ENCODE results near the gene PLB1.

The PLB1 gene

GRCh38 chr2:28633746-28634145, 137.9 kb downstream of the PLB1 start:
- peak; percentile 60 for DNase-seq (ENCODE audit: insufficient read length, low spot score)
- no peak for FAIRE-seq
- TF ChIP-seq POLR2A (IDR thresholded peaks at IDR 0.05; ENCODE audit: low read depth, low read length): no peak

GRCh38 chr2:28635191-28635611, 139.3 kb downstream of the PLB1 start:
- no peak for DNase-seq (ENCODE audit: insufficient read length, low spot score)
- FAIRE-seq: no peak
- no peak for TF ChIP-seq POLR2A (IDR thresholded peaks at IDR 0.05; ENCODE audit: low read depth, low read length)

- DNase-seq (ENCODE audit: insufficient read length, low spot score) (no peak), FAIRE-seq (no peak)
- TF ChIP-seq POLR2A (IDR thresholded peaks at IDR 0.05; ENCODE audit: low read depth, low read length): no peak
Observed at GRCh38 chr2:28636491-28636890, 140.6 kb downstream of the PLB1 start.

GRCh38 chr2:28637066-28638047, 141.5 kb downstream of the PLB1 start:
- no peak for FAIRE-seq
- no peak for TF ChIP-seq POLR2A (IDR thresholded peaks at IDR 0.05; ENCODE audit: low read depth, low read length)
- no peak for DNase-seq (ENCODE audit: insufficient read length, low spot score)

GRCh38 chr2:28638102-28638501, 142.2 kb downstream of the PLB1 start:
- no peak for TF ChIP-seq POLR2A (IDR thresholded peaks at IDR 0.05; ENCODE audit: low read depth, low read length)
- no peak for FAIRE-seq
- DNase-seq (ENCODE audit: insufficient read length, low spot score): no peak

GRCh38 chr2:28639092-28639691, 143.3 kb downstream of the PLB1 start:
- TF ChIP-seq POLR2A (IDR thresholded peaks at IDR 0.05; ENCODE audit: low read depth, low read length): no peak
- DNase-seq (ENCODE audit: insufficient read length, low spot score) (no peak), FAIRE-seq (no peak)

- no peak for DNase-seq (ENCODE audit: insufficient read length, low spot score)
- no peak for TF ChIP-seq POLR2A (IDR thresholded peaks at IDR 0.05; ENCODE audit: low read depth, low read length)
- FAIRE-seq: no peak
Observed at GRCh38 chr2:28639836-28640235, 144.0 kb downstream of the PLB1 start.

- DNase-seq (ENCODE audit: insufficient read length, low spot score) (no peak), FAIRE-seq (no peak)
- TF ChIP-seq POLR2A (IDR thresholded peaks at IDR 0.05; ENCODE audit: low read depth, low read length): no peak
Observed at GRCh38 chr2:28640260-28640907, 144.5 kb downstream of the PLB1 start.

- DNase-seq (ENCODE audit: insufficient read length, low spot score) (no peak), FAIRE-seq (no peak)
- no peak for TF ChIP-seq POLR2A (IDR thresholded peaks at IDR 0.05; ENCODE audit: low read depth, low read length)
Observed at GRCh38 chr2:28640908-28641300, 145.0 kb downstream of the PLB1 start.

- DNase-seq (ENCODE audit: insufficient read length, low spot score) (no peak), FAIRE-seq (no peak)
- no peak for TF ChIP-seq POLR2A (IDR thresholded peaks at IDR 0.05; ENCODE audit: low read depth, low read length)
Observed at GRCh38 chr2:28642796-28643195, 146.9 kb downstream of the PLB1 start.

- DNase-seq (ENCODE audit: insufficient read length, low spot score) (no peak), FAIRE-seq (no peak)
- no peak for TF ChIP-seq POLR2A (IDR thresholded peaks at IDR 0.05; ENCODE audit: low read depth, low read length)
Observed at GRCh38 chr2:28643327-28643726, 147.5 kb downstream of the PLB1 start.

GRCh38 chr2:28643911-28644334, 148.1 kb downstream of the PLB1 start:
- TF ChIP-seq POLR2A (IDR thresholded peaks at IDR 0.05; ENCODE audit: low read depth, low read length): no peak
- DNase-seq (ENCODE audit: insufficient read length, low spot score) (peak; percentile 72), FAIRE-seq (peak; percentile 81)

GRCh38 chr2:28644760-28645159, 148.9 kb downstream of the PLB1 start:
- TF ChIP-seq POLR2A (IDR thresholded peaks at IDR 0.05; ENCODE audit: low read depth, low read length): no peak
- FAIRE-seq: no peak
- DNase-seq (ENCODE audit: insufficient read length, low spot score): no peak

GRCh38 chr2:28645553-28645952, 149.7 kb downstream of the PLB1 start:
- TF ChIP-seq POLR2A (IDR thresholded peaks at IDR 0.05; ENCODE audit: low read depth, low read length): no peak
- FAIRE-seq (no peak), DNase-seq (ENCODE audit: insufficient read length, low spot score) (no peak)
